LNCaP clone FGC (cell line): ENCODE results near the gene NRP1.

Experiments used
- DNase-seq: peaks from one replicate; pipeline ENCODE4 v3.0.0-alpha.2; 2011; ENCODE audit warnings: low read depth
- H3K4me3 ChIP-seq: 2 replicates; pipeline ENCODE4 v1.5.1; 2011; ENCODE audit warnings: mild to moderate bottlenecking, low read depth, low read length, control low read depth
- CTCF ChIP-seq: IDR thresholded peaks from 2 replicates; pipeline ENCODE4 v1.5.1; 2012; ENCODE audit warnings: mild to moderate bottlenecking; ENCODE audit not compliant: control insufficient read depth, insufficient read depth; ENCODE audit errors: extremely low read depth

The NRP1 gene

GRCh38 chr10:33326933-33327332 lies 7.5 kb downstream of the NRP1 start:
- TF ChIP-seq CTCF = no peak
- DNase-seq = no peak
- no peak overlapping the region for H3K4me3 ChIP-seq

- no peak for DNase-seq
- no peak for TF ChIP-seq CTCF
- H3K4me3 ChIP-seq = peak overlapping the region; percentile 26
Measured at GRCh38 chr10:33325929-33326328, 8.5 kb downstream of the NRP1 start.

- no peak for TF ChIP-seq CTCF
- H3K4me3 ChIP-seq = no peak overlapping the region
- DNase-seq = no peak
Measured at GRCh38 chr10:33323721-33324120, 10.7 kb downstream of the NRP1 start.

- no peak overlapping the region for H3K4me3 ChIP-seq
- no peak for DNase-seq
- TF ChIP-seq CTCF = no peak
Measured at GRCh38 chr10:33321516-33321915, 13.0 kb downstream of the NRP1 start.

- DNase-seq = no peak
- H3K4me3 ChIP-seq = no peak overlapping the region
- TF ChIP-seq CTCF = no peak
Measured at GRCh38 chr10:33320288-33320687, 14.2 kb downstream of the NRP1 start.

- TF ChIP-seq CTCF = no peak
- no peak overlapping the region for H3K4me3 ChIP-seq
- no peak for DNase-seq
Measured at GRCh38 chr10:33315891-33316290, 18.6 kb downstream of the NRP1 start.

GRCh38 chr10:33314811-33315561 lies 19.5 kb downstream of the NRP1 start:
- no peak for TF ChIP-seq CTCF
- no peak overlapping the region for H3K4me3 ChIP-seq
- peak; percentile 90 for DNase-seq
